ENCODE data around the gene PINK1.
A peak's percentile ranks its signal among the peaks of the same experiment; 100 is the strongest.
"Not testable (repeated sequence)": the region's sequence is repeated elsewhere in the genome, so short reads cannot be mapped to it uniquely, and the experiment has no call there.

Gene PINK1

GRCh38 chr1:20648438-20648837 lies 15.2 kb downstream of the PINK1 start:
- no peak for DNase-seq

- no peak for DNase-seq
Observed at GRCh38 chr1:20648946-20649345, 15.7 kb downstream of the PINK1 start.

GRCh38 chr1:20652300-20652699 lies 19.0 kb downstream of the PINK1 start:
- no peak for DNase-seq

GRCh38 chr1:20654104-20654690 lies 20.9 kb downstream of the PINK1 start:
- no peak for DNase-seq

GRCh38 chr1:20657024-20657423 lies 23.8 kb downstream of the PINK1 start:
- no peak for DNase-seq

GRCh38 chr1:20658166-20658915 lies 25.1 kb downstream of the PINK1 start:
- DNase-seq: no peak

GRCh38 chr1:20660363-20660762 lies 27.1 kb downstream of the PINK1 start:
- DNase-seq: no peak

- DNase-seq: no peak
Observed at GRCh38 chr1:20660847-20661206, 27.6 kb downstream of the PINK1 start.

GRCh38 chr1:20661207-20662109 lies 28.2 kb downstream of the PINK1 start, which contains the start of gene DDOST:
DDOST (minus strand) TSS chr1:20661369; CDS start chr1:20661350, 19 bp downstream.
- peak; percentile 97 for DNase-seq

GRCh38 chr1:20662110-20662475 lies 28.8 kb downstream of the PINK1 start:
- DNase-seq: no peak

GRCh38 chr1:20663365-20663764 lies 30.1 kb downstream of the PINK1 start:
- DNase-seq: no peak

- no peak for DNase-seq
Observed at GRCh38 chr1:20663969-20664715, 30.9 kb downstream of the PINK1 start.

GRCh38 chr1:20665726-20666125 lies 32.5 kb downstream of the PINK1 start:
- DNase-seq: no peak

- no peak for DNase-seq
Observed at GRCh38 chr1:20666146-20666545, 32.9 kb downstream of the PINK1 start.

- DNase-seq: no peak
Observed at GRCh38 chr1:20666804-20667203, 33.5 kb downstream of the PINK1 start.

GRCh38 chr1:20668581-20668980 lies 35.3 kb downstream of the PINK1 start:
- no peak for DNase-seq

GRCh38 chr1:20670936-20671335 lies 37.7 kb downstream of the PINK1 start:
- DNase-seq: no peak

- no peak for DNase-seq
Observed at GRCh38 chr1:20672265-20672632, 39.0 kb downstream of the PINK1 start.

GRCh38 chr1:20673626-20674025 lies 40.4 kb downstream of the PINK1 start:
- not testable (repeated sequence) for DNase-seq

- DNase-seq: no peak
Observed at GRCh38 chr1:20678599-20678998, 45.3 kb downstream of the PINK1 start.

GRCh38 chr1:20680269-20680668 lies 47.0 kb downstream of the PINK1 start:
- DNase-seq: no peak

GRCh38 chr1:20681999-20682398 lies 48.7 kb downstream of the PINK1 start:
- no peak for DNase-seq
